SJSA1 (cell line): ENCODE results near the gene IGF2R. TPM values are rescaled to one million over a fixed set of nuclear protein-coding genes. Genes with fewer than 3 reads are reported as not detected.
A peak's percentile ranks its signal among the peaks of the same experiment; 100 is the strongest.

ENCODE experiments used
- DNase-seq, 2 experiments: peaks; one replicate each; pipeline ENCODE4 v3.0.0-alpha.2; 2015 to 2020; ENCODE audit warnings: low spot score in 2 of 2, low read depth in 1 of 2
- H3K27ac ChIP-seq: fragments of 250-450 bp; sonication (Bioruptor Pico); 2 replicates; pipeline ENCODE4 v1.5.1; 2020; ENCODE audit warnings: mild to moderate bottlenecking, moderate library complexity
- H3K27me3 ChIP-seq: fragments of 250-450 bp; sonication (Bioruptor Pico); replicated peaks from 2 replicates; pipeline ENCODE4 v1.5.1; 2020; ENCODE audit warnings: mild to moderate bottlenecking, moderate library complexity
- H3K36me3 ChIP-seq: fragments of 250-450 bp; sonication (Bioruptor Pico); 2 replicates; pipeline ENCODE4 v1.5.1; 2020; ENCODE audit warnings: mild to moderate bottlenecking
- H3K4me1 ChIP-seq: fragments of 250-450 bp; sonication (Bioruptor Pico); replicated peaks from 2 replicates; pipeline ENCODE4 v1.6.1; 2021; ENCODE audit warnings: mild to moderate bottlenecking
- H3K4me3 ChIP-seq: fragments of 250-450 bp; sonication (Bioruptor Pico); 2 replicates; pipeline ENCODE4 v1.5.1; 2020; ENCODE audit warnings: mild to moderate bottlenecking
- H3K9me3 ChIP-seq: fragments of 250-450 bp; sonication (Bioruptor Pico); replicated peaks from 2 replicates; pipeline ENCODE4 v1.5.1; 2020; ENCODE audit warnings: mild to moderate bottlenecking
- total RNA-seq: library from RNA; depleted of rRNA; stranded (reverse); fragments of >200 nt; shearing (Covaris generic); gene quantifications from 2 replicates; pipeline ENCODE4 v1.2.3, GENCODE V29; 2014

IGF2R gene
- total RNA-seq, 1 experiment from 2014 or later, result 54.7 TPM

- no peak overlapping the region for H3K27ac ChIP-seq
- no peaks in the 10 kb centered on the region for H3K36me3 ChIP-seq
- 0 out of 2 replicates have a peak, but pooled peaks cover 4% of the 10 kb centered on the region for H3K4me1 ChIP-seq
- H3K4me3 ChIP-seq, result no peak overlapping the region
- 0 out of 2 replicates have a peak, but pooled peaks cover 4% of the 10 kb centered on the region for H3K27me3 ChIP-seq
- peaks cover 8% of the 10 kb centered on the region for H3K9me3 ChIP-seq
- peak in 1 of 2 experiments; percentile 33 for DNase-seq
Measured at GRCh38 chr6:159941286-159942113, 27.4 kb upstream of the IGF2R start.

GRCh38 chr6:159943101-159943632, 25.7 kb upstream of the IGF2R start:
- Histone ChIP-seq H3K36me3 (no peaks in the 10 kb centered on the region), H3K4me1 (0 out of 2 replicates have a peak, but pooled peaks cover 4% of the 10 kb centered on the region), H3K9me3 (peaks cover 8% of the 10 kb centered on the region), H3K27me3 (0 out of 2 replicates have a peak, but pooled peaks cover 4% of the 10 kb centered on the region), H3K27ac (no peak overlapping the region), H3K4me3 (no peak overlapping the region)
- peak in 1 of 2 experiments; percentile 12 for DNase-seq

GRCh38 chr6:159943968-159944598, 24.8 kb upstream of the IGF2R start:
- DNase-seq, result no peak
- peaks cover 8% of the 10 kb centered on the region for H3K9me3 ChIP-seq
- H3K36me3 ChIP-seq, result no peaks in the 10 kb centered on the region
- H3K27ac ChIP-seq, result no peak overlapping the region
- no peak overlapping the region for H3K4me3 ChIP-seq
- H3K4me1 ChIP-seq, result 0 out of 2 replicates have a peak, but pooled peaks cover 4% of the 10 kb centered on the region
- H3K27me3 ChIP-seq, result 0 out of 2 replicates have a peak, but pooled peaks cover 4% of the 10 kb centered on the region

- H3K4me3 ChIP-seq, result no peak overlapping the region
- H3K27ac ChIP-seq, result no peak overlapping the region
- 0 out of 2 replicates have a peak, but pooled peaks cover 4% of the 10 kb centered on the region for H3K4me1 ChIP-seq
- peaks cover 8% of the 10 kb centered on the region for H3K9me3 ChIP-seq
- H3K27me3 ChIP-seq, result 0 out of 2 replicates have a peak, but pooled peaks cover 4% of the 10 kb centered on the region
- H3K36me3 ChIP-seq, result no peaks in the 10 kb centered on the region
- DNase-seq, result no peak
Measured at GRCh38 chr6:159945801-159946392, 23.0 kb upstream of the IGF2R start.

- no peaks in the 10 kb centered on the region for H3K36me3 ChIP-seq
- H3K27me3 ChIP-seq, result 0 out of 2 replicates have a peak, but pooled peaks cover 4% of the 10 kb centered on the region
- H3K9me3 ChIP-seq, result peaks cover 8% of the 10 kb centered on the region
- no peak overlapping the region for H3K4me3 ChIP-seq
- no peak for DNase-seq
- H3K4me1 ChIP-seq, result 0 out of 2 replicates have a peak, but pooled peaks cover 4% of the 10 kb centered on the region
- no peak overlapping the region for H3K27ac ChIP-seq
Measured at GRCh38 chr6:159946912-159947311, 22.0 kb upstream of the IGF2R start.

- DNase-seq, result no peak
- no peaks in the 10 kb centered on the region for H3K36me3 ChIP-seq
- H3K27ac ChIP-seq, result no peak overlapping the region
- 0 out of 2 replicates have a peak, but pooled peaks cover 4% of the 10 kb centered on the region for H3K27me3 ChIP-seq
- no peak overlapping the region for H3K4me3 ChIP-seq
- H3K4me1 ChIP-seq, result peaks cover 3% of the 10 kb centered on the region; the same call in 1 of the 2 replicates
- peaks cover 8% of the 10 kb centered on the region for H3K9me3 ChIP-seq
Measured at GRCh38 chr6:159948199-159948598, 20.7 kb upstream of the IGF2R start.

GRCh38 chr6:159951772-159952171, 17.1 kb upstream of the IGF2R start:
- Histone ChIP-seq H3K27ac (no peak overlapping the region), H3K27me3 (no peaks in the 10 kb centered on the region), H3K4me1 (peaks cover 5% of the 10 kb centered on the region; the same call in 1 of the 2 replicates), H3K4me3 (no peak overlapping the region), H3K36me3 (no peaks in the 10 kb centered on the region), H3K9me3 (no peaks in the 10 kb centered on the region)
- no peak for DNase-seq

- Histone ChIP-seq H3K27ac (no peak overlapping the region), H3K27me3 (no peaks in the 10 kb centered on the region), H3K36me3 (no peaks in the 10 kb centered on the region), H3K4me3 (no peak overlapping the region), H3K4me1 (peaks cover 5% of the 10 kb centered on the region; the same call in 1 of the 2 replicates), H3K9me3 (no peaks in the 10 kb centered on the region)
- DNase-seq, result no peak
Measured at GRCh38 chr6:159952289-159953005, 16.4 kb upstream of the IGF2R start.

- Histone ChIP-seq H3K27me3 (no peaks in the 10 kb centered on the region), H3K9me3 (no peaks in the 10 kb centered on the region), H3K36me3 (no peaks in the 10 kb centered on the region), H3K4me1 (peaks cover 5% of the 10 kb centered on the region; the same call in 1 of the 2 replicates), H3K27ac (no peak overlapping the region), H3K4me3 (no peak overlapping the region)
- DNase-seq, result no peak
Measured at GRCh38 chr6:159953091-159953601, 15.7 kb upstream of the IGF2R start.

GRCh38 chr6:159955945-159956361, 12.9 kb upstream of the IGF2R start:
- Histone ChIP-seq H3K9me3 (no peaks in the 10 kb centered on the region; the same call in 1 of the 2 replicates), H3K4me3 (no peak overlapping the region), H3K36me3 (no peaks in the 10 kb centered on the region), H3K27ac (no peak overlapping the region), H3K4me1 (peaks cover 5% of the 10 kb centered on the region; the same call in 1 of the 2 replicates), H3K27me3 (no peaks in the 10 kb centered on the region)
- DNase-seq, result no peak

GRCh38 chr6:159957071-159957673, 11.7 kb upstream of the IGF2R start:
- no peak for DNase-seq
- H3K36me3 ChIP-seq, result no peaks in the 10 kb centered on the region
- H3K9me3 ChIP-seq, result no peaks in the 10 kb centered on the region; the same call in 1 of the 2 replicates
- no peak overlapping the region for H3K27ac ChIP-seq
- H3K4me1 ChIP-seq, result peaks cover 5% of the 10 kb centered on the region; the same call in 1 of the 2 replicates
- H3K27me3 ChIP-seq, result no peaks in the 10 kb centered on the region
- no peak overlapping the region for H3K4me3 ChIP-seq

GRCh38 chr6:159959165-159959975, 9.5 kb upstream of the IGF2R start:
- Histone ChIP-seq H3K9me3 (no peaks in the 10 kb centered on the region; the same call in 1 of the 2 replicates), H3K27ac (no peak overlapping the region), H3K4me1 (no peaks in the 10 kb centered on the region), H3K36me3 (no peaks in the 10 kb centered on the region), H3K27me3 (no peaks in the 10 kb centered on the region), H3K4me3 (no peak overlapping the region)
- DNase-seq, result no peak
